HTR-8/SVneo (cell line): ENCODE results near the gene DLGAP4.

Experiments
- DNase-seq: peaks from one replicate; pipeline ENCODE4 v3.0.0; 2011; ENCODE audit warnings: low spot score, mixed read lengths; ENCODE audit not compliant: insufficient read length
- FAIRE-seq: peaks from 2 replicates; lab custom pipeline; 2011; peaks lifted over from hg19 to GRCh38; lab: Jason Lieb, UNC

Gene DLGAP4

GRCh38 chr20:36274181-36274841 is 31.8 kb upstream of the DLGAP4 start:
- FAIRE-seq (no peak), DNase-seq (no peak)

- DNase-seq (no peak), FAIRE-seq (no peak)
Measured at GRCh38 chr20:36275011-36275410, 31.1 kb upstream of the DLGAP4 start.

- DNase-seq, result no peak
- no peak for FAIRE-seq
Measured at GRCh38 chr20:36275441-36276189, 30.5 kb upstream of the DLGAP4 start.

- no peak for FAIRE-seq
- DNase-seq, result no peak
Measured at GRCh38 chr20:36277546-36277945, 28.6 kb upstream of the DLGAP4 start.

GRCh38 chr20:36279362-36279761 is 26.8 kb upstream of the DLGAP4 start:
- FAIRE-seq (peak; percentile 16), DNase-seq (no peak)

GRCh38 chr20:36279776-36280175 is 26.4 kb upstream of the DLGAP4 start:
- peak; percentile 62 for FAIRE-seq
- no peak for DNase-seq

- no peak for FAIRE-seq
- no peak for DNase-seq
Measured at GRCh38 chr20:36281785-36282380, 24.3 kb upstream of the DLGAP4 start.

GRCh38 chr20:36284751-36285150 is 21.4 kb upstream of the DLGAP4 start:
- no peak for DNase-seq
- FAIRE-seq, result no peak

GRCh38 chr20:36285746-36286447 is 20.2 kb upstream of the DLGAP4 start:
- FAIRE-seq (no peak), DNase-seq (no peak)

- FAIRE-seq (no peak), DNase-seq (no peak)
Measured at GRCh38 chr20:36297656-36298055, 8.5 kb upstream of the DLGAP4 start.

GRCh38 chr20:36298061-36298460 is 8.1 kb upstream of the DLGAP4 start:
- DNase-seq (no peak), FAIRE-seq (no peak)

GRCh38 chr20:36298795-36299339 is 7.3 kb upstream of the DLGAP4 start:
- no peak for FAIRE-seq
- DNase-seq, result no peak

- no peak for DNase-seq
- no peak for FAIRE-seq
Measured at GRCh38 chr20:36299459-36299858, 6.7 kb upstream of the DLGAP4 start.

GRCh38 chr20:36301359-36302119 is 4.6 kb upstream of the DLGAP4 start:
- no peak for FAIRE-seq

GRCh38 chr20:36303020-36303595 is 3.0 kb upstream of the DLGAP4 start:
- no peak for FAIRE-seq
- DNase-seq, result no peak

More at GRCh38 chr20:36301359-36302119, 4.6 kb upstream of the DLGAP4 start:
- DNase-seq, result no peak

- no peak for DNase-seq
- FAIRE-seq, result no peak
Measured at GRCh38 chr20:36303831-36304230, 2.3 kb upstream of the DLGAP4 start.

- FAIRE-seq (peak; percentile 9), DNase-seq (no peak)
Measured at GRCh38 chr20:36304786-36305495, 1.2 kb upstream of the DLGAP4 start.

GRCh38 chr20:36306553-36307411 is 643 bp downstream of the DLGAP4 start:
- FAIRE-seq (no peak), DNase-seq (no peak)
